ENCODE measurements around the gene SPCS3.
A peak's percentile ranks its signal among the peaks of the same experiment; 100 is the strongest.

Gene SPCS3

GRCh38 chr4:176313596-176314336 is 6.0 kb upstream of the SPCS3 start:
- TF ChIP-seq CTCF (IDR thresholded peaks at IDR 0.05; ENCODE audit: poor library complexity, severe bottlenecking), result no peak
- H3K36me3 ChIP-seq (ENCODE audit: low read depth), result no peaks in the 10 kb centered on the region
- no peaks in the 10 kb centered on the region for H3K27me3 ChIP-seq (ENCODE audit: insufficient read depth, poor library complexity, severe bottlenecking)
- no peak overlapping the region for H3K27ac ChIP-seq (ENCODE audit: poor library complexity, severe bottlenecking)
- peaks cover 10% of the 10 kb centered on the region for H3K4me1 ChIP-seq (ENCODE audit: insufficient read depth, poor library complexity, severe bottlenecking)
- ATAC-seq (ENCODE audit: low read depth) (no peak), DNase-seq (ENCODE audit: low spot score) (no peak)
- no peaks in the 10 kb centered on the region for H3K9me3 ChIP-seq (ENCODE audit: severe bottlenecking)
- H3K4me3 ChIP-seq (ENCODE audit: severe bottlenecking), result no peak overlapping the region

GRCh38 chr4:176319151-176319703 is 539 bp upstream of the SPCS3 start:
- Histone ChIP-seq H3K4me1 (ENCODE audit: insufficient read depth, poor library complexity, severe bottlenecking) (peaks cover 28% of the 10 kb centered on the region), H3K4me3 (ENCODE audit: severe bottlenecking) (peak overlapping the region; percentile 83), H3K36me3 (ENCODE audit: low read depth) (peaks cover 24% of the 10 kb centered on the region), H3K27me3 (ENCODE audit: insufficient read depth, poor library complexity, severe bottlenecking) (no peaks in the 10 kb centered on the region), H3K27ac (ENCODE audit: poor library complexity, severe bottlenecking) (peak overlapping the region; percentile 93), H3K9me3 (ENCODE audit: severe bottlenecking) (no peaks in the 10 kb centered on the region)
- peak; percentile 12; the same call in 2 of the 3 replicates for ATAC-seq (ENCODE audit: low read depth)
- TF ChIP-seq CTCF (IDR thresholded peaks at IDR 0.05; ENCODE audit: poor library complexity, severe bottlenecking), result no peak
- DNase-seq (ENCODE audit: low spot score), result no peak

- H3K4me1 ChIP-seq (ENCODE audit: insufficient read depth, poor library complexity, severe bottlenecking), result peaks cover 31% of the 10 kb centered on the region
- peak overlapping the region; percentile 93 for H3K27ac ChIP-seq (ENCODE audit: poor library complexity, severe bottlenecking)
- DNase-seq (ENCODE audit: low spot score) (peak; percentile 87), ATAC-seq (ENCODE audit: low read depth) (peak; percentile 81)
- TF ChIP-seq CTCF (IDR thresholded peaks at IDR 0.05; ENCODE audit: poor library complexity, severe bottlenecking), result no peak
- peak overlapping the region; percentile 83 for H3K4me3 ChIP-seq (ENCODE audit: severe bottlenecking)
- H3K27me3 ChIP-seq (ENCODE audit: insufficient read depth, poor library complexity, severe bottlenecking), result no peaks in the 10 kb centered on the region
- no peaks in the 10 kb centered on the region for H3K9me3 ChIP-seq (ENCODE audit: severe bottlenecking)
- H3K36me3 ChIP-seq (ENCODE audit: low read depth), result peaks cover 32% of the 10 kb centered on the region
Measured at GRCh38 chr4:176320340-176320975, 692 bp downstream of the SPCS3 start.

- Histone ChIP-seq H3K4me1 (ENCODE audit: insufficient read depth, poor library complexity, severe bottlenecking) (peaks cover 31% of the 10 kb centered on the region), H3K4me3 (ENCODE audit: severe bottlenecking) (peak overlapping the region; percentile 83), H3K36me3 (ENCODE audit: low read depth) (peaks cover 37% of the 10 kb centered on the region), H3K27ac (ENCODE audit: poor library complexity, severe bottlenecking) (peak overlapping the region; percentile 93), H3K27me3 (ENCODE audit: insufficient read depth, poor library complexity, severe bottlenecking) (no peaks in the 10 kb centered on the region), H3K9me3 (ENCODE audit: severe bottlenecking) (no peaks in the 10 kb centered on the region)
- no peak for TF ChIP-seq CTCF (IDR thresholded peaks at IDR 0.05; ENCODE audit: poor library complexity, severe bottlenecking)
- DNase-seq (ENCODE audit: low spot score) (no peak), ATAC-seq (ENCODE audit: low read depth) (no peak)
Measured at GRCh38 chr4:176320976-176321361, 1.2 kb downstream of the SPCS3 start.
